K562 (cell line): ENCODE measurements around the gene ZNF792. TPM values are rescaled to one million over a fixed set of nuclear protein-coding genes. Genes with fewer than 3 reads are reported as not detected.
A peak's percentile ranks its signal among the peaks of the same experiment; 100 is the strongest.

Source experiments
- ARID2 ChIP-seq: fragments of 450-650 bp; IDR thresholded peaks from 2 replicates; pipeline ENCODE4 v1.6.1; 2017; ENCODE audit warnings: antibody characterized with exemption, mild to moderate bottlenecking
- CC2D1A ChIP-seq: fragments of 450-650 bp; IDR thresholded peaks from 2 replicates; pipeline ENCODE4 v1.6.1; 2017; ENCODE audit warnings: mild to moderate bottlenecking
- ELF4 ChIP-seq: fragments of 450-650 bp; formaldehyde crosslinking; IDR thresholded peaks from 2 replicates; pipeline ENCODE4 v1.4.0; 2022; ENCODE audit warnings: missing genetic modification characterization
- ESRRA ChIP-seq: fragments of 450-650 bp; IDR thresholded peaks from 2 replicates; pipeline ENCODE4 v1.6.1; 2014; ENCODE audit warnings: low read depth, mild to moderate bottlenecking, moderate library complexity, borderline replicate concordance
- HEY1 ChIP-seq: fragments of 250-450 bp; sonication (Bioruptor Pico); IDR thresholded peaks from 2 replicates; pipeline ENCODE4 v1.5.0; 2020; ENCODE audit warnings: mild to moderate bottlenecking, moderate library complexity, borderline replicate concordance
- NFIX ChIP-seq: fragments of 250-450 bp; sonication (Bioruptor Pico); IDR thresholded peaks from 2 replicates; pipeline ENCODE4 v1.4.0; 2020; ENCODE audit warnings: low read depth, mild to moderate bottlenecking, moderate library complexity
- POLR2AphosphoS5 ChIP-seq: IDR thresholded peaks from 2 replicates; pipeline ENCODE4 v1.6.1; 2011; ENCODE audit warnings: mild to moderate bottlenecking, low read depth, low read length, moderate library complexity; ENCODE audit not compliant: control insufficient read depth, insufficient read depth
- POLR2B ChIP-seq: fragments of 450-650 bp; IDR thresholded peaks from 2 replicates; pipeline ENCODE4 v1.6.1; 2018; ENCODE audit warnings: low read depth; ENCODE audit not compliant: partially characterized antibody
- SMC3 ChIP-seq: conservative IDR thresholded peaks from 2 replicates; pipeline ENCODE4 v1.6.1; 2011; ENCODE audit warnings: low read depth, low read length, improper control_type of control experiment; ENCODE audit not compliant: insufficient read depth
- SUPT5H ChIP-seq: fragments of 450-650 bp; IDR thresholded peaks from 2 replicates; pipeline ENCODE4 v1.6.1; 2016
- TARDBP ChIP-seq: fragments of 450-650 bp; IDR thresholded peaks from 2 replicates; pipeline ENCODE4 v1.6.1; 2016
- polyA plus RNA-seq, 8 experiments: library from polyadenylated mRNA; depleted of rRNA in 4 of 8; stranded (reverse) in 5 of 8; unstranded in 3 of 8; fragments of >200 nt; fragmentation: Nextera tagmentation in 2 of 8; fragmentation: Illumina TruSeq in 1 of 8; extraction: Ambion mirVana in 2 of 8; extraction: Trizol in 1 of 8; gene quantifications; 2 replicates each; pipeline versions ENCODE4 v1.2.1 to v1.2.3, GENCODE V29; 2011 to 2014; ENCODE audit warnings: inconsistent platforms in 1 of 8, missing spikeins in 1 of 8
- total RNA-seq, 7 experiments: library from RNA; depleted of rRNA in 6 of 7; stranded (reverse); fragments of >200 nt in 6 of 7; fragmentation: Illumina TruSeq in 2 of 7; extraction: Trizol in 2 of 7; gene quantifications; 2 replicates each; pipeline versions ENCODE4 v1.2.1 to v1.2.3, GENCODE V29; 2011 to 2021; ENCODE audit warnings: low replicate concordance in 1 of 7
- TF ChIP-seq, protein P1 (sequence below), 2 experiments: fragments of 200-800 bp in 1 of 2; sonication (Bioruptor generic) in 1 of 2; sonication (generic) in 1 of 2; formaldehyde crosslinking in 1 of 2; IDR thresholded peaks in 1 of 2; conservative IDR thresholded peaks in 1 of 2; 2 replicates each; pipeline versions ENCODE4 v1.5.0 to v1.6.1; 2016 to 2020; ENCODE audit warnings: missing compliant biosample characterization in 1 of 2, missing genetic modification characterization in 1 of 2, missing genetic modification reagents in 1 of 2
- TF ChIP-seq, protein P2 (sequence below): fragments of 250-450 bp; sonication (Bioruptor Pico); IDR thresholded peaks from 2 replicates; pipeline ENCODE4 v1.4.0; 2020; ENCODE audit warnings: borderline replicate concordance
- TF ChIP-seq, protein P3 (sequence below): sonication (generic); formaldehyde crosslinking; IDR thresholded peaks from 2 replicates; pipeline ENCODE4 v1.8.1; 2023; ENCODE audit warnings: mild to moderate bottlenecking, missing genetic modification reagents
- TF ChIP-seq, protein P4 (sequence below): sonication (generic); formaldehyde crosslinking; IDR thresholded peaks from 2 replicates; pipeline ENCODE4 v1.8.0; 2022; ENCODE audit warnings: missing genetic modification reagents, mild to moderate bottlenecking, moderate library complexity, borderline replicate concordance
- TF ChIP-seq, protein P5 (sequence below), 2 experiments: fragments of 450-650 bp; IDR thresholded peaks; 2 replicates each; pipeline ENCODE4 v1.6.1; 2016

Gene ZNF792
- total and polyA plus RNA-seq, 9 of the 15 experiments (the other 6 are each of a cell fraction or from before 2014, with no cell fraction given): 3.3 to 16.5 (median 10.4) TPM

DNA sequence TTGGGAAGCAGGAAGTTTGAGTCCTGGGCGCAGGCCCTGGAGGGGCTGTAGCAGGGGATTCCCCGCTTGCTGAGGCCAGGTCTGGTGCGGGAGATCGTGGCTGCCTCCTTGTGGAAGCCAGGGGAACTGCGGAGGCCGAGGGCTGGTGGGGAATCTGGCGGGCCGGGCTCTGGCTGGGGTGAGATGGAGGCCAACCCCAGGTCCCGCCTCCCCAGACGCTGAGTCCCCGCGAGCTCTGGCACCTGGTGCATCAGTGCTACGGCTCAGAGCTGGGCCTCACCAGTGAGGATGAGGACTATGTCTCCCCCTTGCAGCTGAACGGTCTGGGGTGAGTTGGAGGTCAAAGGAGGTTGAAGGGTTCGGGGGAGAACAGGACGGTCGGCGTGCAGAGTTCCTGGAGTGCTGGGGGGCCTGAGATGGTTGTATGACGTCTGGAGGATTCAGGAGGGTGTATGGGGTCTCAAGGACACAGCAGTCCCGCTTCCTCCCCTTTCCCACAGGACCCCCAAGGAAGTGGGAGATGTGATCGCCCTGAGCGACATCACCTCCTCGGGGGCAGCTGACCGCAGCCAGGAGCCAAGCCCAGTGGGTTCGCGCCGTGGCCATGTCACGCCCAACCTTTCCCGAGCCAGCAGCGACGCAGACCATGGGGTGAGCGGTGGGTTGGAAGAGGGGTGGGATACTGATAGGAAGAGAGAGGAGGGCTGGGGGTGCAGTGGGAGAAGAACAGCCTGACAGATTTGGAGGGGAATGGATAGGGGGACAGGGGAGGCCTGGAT is 49.2 kb upstream of the ZNF792 start (continued):
- TF ChIP-seq ELF4 (0 out of 2 replicates have a peak, but pooled peaks have one; percentile 6), SUPT5H (peak; percentile 48; the same call in 1 of the 2 replicates), ESRRA (peak; percentile 36; the same call in 1 of the 2 replicates), SMC3 (peak; percentile 93), POLR2B (peak; percentile 8), POLR2AphosphoS5 (0 out of 2 replicates have a peak, but pooled peaks have one; percentile 12), HEY1 (CRISPR knock-in tag) (no peak), ARID2 (peak; percentile 76; the same call in 1 of the 2 replicates), CC2D1A (peak; percentile 68; the same call in 1 of the 2 replicates), TARDBP (0 out of 2 replicates have a peak, but pooled peaks have one; percentile 34), NFIX (CRISPR knock-in tag) (no peak)
- TF ChIP-seq, protein P1, sequence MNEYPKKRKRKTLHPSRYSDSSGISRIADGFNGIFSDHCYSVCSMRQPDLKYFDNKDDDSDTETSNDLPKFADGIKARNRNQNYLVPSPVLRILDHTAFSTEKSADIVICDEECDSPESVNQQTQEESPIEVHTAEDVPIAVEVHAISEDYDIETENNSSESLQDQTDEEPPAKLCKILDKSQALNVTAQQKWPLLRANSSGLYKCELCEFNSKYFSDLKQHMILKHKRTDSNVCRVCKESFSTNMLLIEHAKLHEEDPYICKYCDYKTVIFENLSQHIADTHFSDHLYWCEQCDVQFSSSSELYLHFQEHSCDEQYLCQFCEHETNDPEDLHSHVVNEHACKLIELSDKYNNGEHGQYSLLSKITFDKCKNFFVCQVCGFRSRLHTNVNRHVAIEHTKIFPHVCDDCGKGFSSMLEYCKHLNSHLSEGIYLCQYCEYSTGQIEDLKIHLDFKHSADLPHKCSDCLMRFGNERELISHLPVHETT (CRISPR knock-in tag; conservative IDR thresholded peaks at IDR 0.05 in 1 of 2, IDR thresholded peaks at IDR 0.05 in 1 of 2): no peak
- TF ChIP-seq, protein P2, sequence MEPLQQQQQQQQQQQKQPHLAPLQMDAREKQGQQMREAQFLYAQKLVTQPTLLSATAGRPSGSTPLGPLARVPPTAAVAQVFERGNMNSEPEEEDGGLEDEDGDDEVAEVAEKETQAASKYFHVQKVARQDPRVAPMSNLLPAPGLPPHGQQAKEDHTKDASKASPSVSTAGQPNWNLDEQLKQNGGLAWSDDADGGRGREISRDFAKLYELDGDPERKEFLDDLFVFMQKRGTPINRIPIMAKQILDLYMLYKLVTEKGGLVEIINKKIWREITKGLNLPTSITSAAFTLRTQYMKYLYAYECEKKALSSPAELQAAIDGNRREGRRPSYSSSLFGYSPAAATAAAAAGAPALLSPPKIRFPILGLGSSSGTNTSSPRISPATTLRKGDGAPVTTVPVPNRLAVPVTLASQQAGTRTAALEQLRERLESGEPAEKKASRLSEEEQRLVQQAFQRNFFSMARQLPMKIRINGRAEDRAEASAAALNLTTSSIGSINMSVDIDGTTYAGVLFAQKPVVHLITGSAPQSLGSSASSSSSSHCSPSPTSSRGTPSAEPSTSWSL (CRISPR knock-in tag): no peak
- TF ChIP-seq, protein P3, sequence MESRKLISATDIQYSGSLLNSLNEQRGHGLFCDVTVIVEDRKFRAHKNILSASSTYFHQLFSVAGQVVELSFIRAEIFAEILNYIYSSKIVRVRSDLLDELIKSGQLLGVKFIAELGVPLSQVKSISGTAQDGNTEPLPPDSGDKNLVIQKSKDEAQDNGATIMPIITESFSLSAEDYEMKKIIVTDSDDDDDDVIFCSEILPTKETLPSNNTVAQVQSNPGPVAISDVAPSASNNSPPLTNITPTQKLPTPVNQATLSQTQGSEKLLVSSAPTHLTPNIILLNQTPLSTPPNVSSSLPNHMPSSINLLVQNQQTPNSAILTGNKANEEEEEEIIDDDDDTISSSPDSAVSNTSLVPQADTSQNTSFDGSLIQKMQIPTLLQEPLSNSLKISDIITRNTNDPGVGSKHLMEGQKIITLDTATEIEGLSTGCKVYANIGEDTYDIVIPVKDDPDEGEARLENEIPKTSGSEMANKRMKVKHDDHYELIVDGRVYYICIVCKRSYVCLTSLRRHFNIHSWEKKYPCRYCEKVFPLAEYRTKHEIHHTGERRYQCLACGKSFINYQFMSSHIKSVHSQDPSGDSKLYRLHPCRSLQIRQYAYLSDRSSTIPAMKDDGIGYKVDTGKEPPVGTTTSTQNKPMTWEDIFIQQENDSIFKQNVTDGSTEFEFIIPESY (CRISPR knock-in tag): peak; percentile 90
- TF ChIP-seq, protein P4, sequence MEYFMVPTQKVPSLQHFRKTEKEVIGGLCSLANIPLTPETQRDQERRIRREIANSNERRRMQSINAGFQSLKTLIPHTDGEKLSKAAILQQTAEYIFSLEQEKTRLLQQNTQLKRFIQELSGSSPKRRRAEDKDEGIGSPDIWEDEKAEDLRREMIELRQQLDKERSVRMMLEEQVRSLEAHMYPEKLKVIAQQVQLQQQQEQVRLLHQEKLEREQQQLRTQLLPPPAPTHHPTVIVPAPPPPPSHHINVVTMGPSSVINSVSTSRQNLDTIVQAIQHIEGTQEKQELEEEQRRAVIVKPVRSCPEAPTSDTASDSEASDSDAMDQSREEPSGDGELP (CRISPR knock-in tag): peak; percentile 39; the same call in 1 of the 2 replicates
- TF ChIP-seq, protein P5, sequence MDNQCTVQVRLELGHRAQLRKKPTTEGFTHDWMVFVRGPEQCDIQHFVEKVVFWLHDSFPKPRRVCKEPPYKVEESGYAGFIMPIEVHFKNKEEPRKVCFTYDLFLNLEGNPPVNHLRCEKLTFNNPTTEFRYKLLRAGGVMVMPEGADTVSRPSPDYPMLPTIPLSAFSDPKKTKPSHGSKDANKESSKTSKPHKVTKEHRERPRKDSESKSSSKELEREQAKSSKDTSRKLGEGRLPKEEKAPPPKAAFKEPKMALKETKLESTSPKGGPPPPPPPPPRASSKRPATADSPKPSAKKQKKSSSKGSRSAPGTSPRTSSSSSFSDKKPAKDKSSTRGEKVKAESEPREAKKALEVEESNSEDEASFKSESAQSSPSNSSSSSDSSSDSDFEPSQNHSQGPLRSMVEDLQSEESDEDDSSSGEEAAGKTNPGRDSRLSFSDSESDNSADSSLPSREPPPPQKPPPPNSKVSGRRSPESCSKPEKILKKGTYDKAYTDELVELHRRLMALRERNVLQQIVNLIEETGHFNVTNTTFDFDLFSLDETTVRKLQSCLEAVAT (IDR thresholded peaks at IDR 0.05): 0 out of 4 replicates have a peak, but pooled peaks of 1 of the 2 experiments have one; percentile 39
